Measurements from ENCODE around the gene MGMT. TPM values are rescaled to one million over a fixed set of nuclear protein-coding genes. Genes with fewer than 3 reads are reported as not detected.

MGMT gene
- total and polyA plus RNA-seq, 3 donors from 2014 or later = 32.8 to 40.7 (median 37.9) TPM

DNA sequence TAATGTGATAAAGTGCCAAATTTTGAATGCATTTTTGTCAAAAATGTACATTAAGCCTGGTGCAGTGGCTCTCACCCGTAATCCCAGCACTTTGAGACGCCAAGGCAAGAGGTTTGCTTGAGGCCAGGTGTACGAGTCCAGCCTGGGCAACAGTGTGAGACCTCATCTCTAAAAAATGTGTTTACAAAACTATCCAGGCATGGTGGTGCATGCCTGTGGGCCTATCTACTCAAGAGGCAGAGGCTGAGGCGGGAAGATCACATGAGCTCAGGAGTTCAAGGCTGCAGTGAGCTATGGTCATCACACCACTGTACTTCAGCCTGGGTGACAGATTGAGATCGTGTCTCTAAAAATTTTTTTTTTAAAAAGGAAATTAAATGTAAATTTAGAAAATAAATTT lies 18.5 kb upstream of the MGMT start:
- no peak for TF ChIP-seq POLR2A (IDR thresholded peaks at IDR 0.05)
- TF ChIP-seq, protein P1, sequence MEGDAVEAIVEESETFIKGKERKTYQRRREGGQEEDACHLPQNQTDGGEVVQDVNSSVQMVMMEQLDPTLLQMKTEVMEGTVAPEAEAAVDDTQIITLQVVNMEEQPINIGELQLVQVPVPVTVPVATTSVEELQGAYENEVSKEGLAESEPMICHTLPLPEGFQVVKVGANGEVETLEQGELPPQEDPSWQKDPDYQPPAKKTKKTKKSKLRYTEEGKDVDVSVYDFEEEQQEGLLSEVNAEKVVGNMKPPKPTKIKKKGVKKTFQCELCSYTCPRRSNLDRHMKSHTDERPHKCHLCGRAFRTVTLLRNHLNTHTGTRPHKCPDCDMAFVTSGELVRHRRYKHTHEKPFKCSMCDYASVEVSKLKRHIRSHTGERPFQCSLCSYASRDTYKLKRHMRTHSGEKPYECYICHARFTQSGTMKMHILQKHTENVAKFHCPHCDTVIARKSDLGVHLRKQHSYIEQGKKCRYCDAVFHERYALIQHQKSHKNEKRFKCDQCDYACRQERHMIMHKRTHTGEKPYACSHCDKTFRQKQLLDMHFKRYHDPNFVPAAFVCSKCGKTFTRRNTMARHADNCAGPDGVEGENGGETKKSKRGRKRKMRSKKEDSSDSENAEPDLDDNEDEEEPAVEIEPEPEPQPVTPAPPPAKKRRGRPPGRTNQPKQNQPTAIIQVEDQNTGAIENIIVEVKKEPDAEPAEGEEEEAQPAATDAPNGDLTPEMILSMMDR (IDR thresholded peaks at IDR 0.05) = no peak
- 91 to 93% methylated on average over 5 of the region's 5 CpGs for WGBS, 2 donors
- no peaks in the 10 kb centered on the region for H3K27me3 ChIP-seq

DNA sequence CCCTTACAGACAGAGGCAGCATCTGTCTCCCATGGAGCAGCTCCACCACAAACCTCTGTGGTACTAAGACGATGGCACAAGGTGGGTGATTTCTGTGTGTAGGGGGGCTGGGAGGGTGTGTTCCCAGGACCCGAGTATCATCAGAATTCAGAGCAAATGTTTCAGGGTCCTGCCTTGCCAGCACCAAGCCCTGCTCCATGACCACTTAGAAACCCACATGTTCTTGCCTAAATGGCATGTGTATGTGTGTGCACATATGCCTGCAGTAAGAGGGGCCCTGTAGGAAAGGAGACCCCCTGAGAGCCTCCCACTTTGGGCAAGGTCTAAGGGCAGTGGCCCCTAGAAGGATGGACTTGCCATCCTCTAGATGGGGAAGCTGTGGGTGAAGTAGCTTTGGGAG lies 17.1 kb upstream of the MGMT start:
- intact Hi-C loops (cut with DNase I; ENCODE audit: low total_unique reads) = no loop called here
- WGBS, 2 donors = 91 to 93% methylated on average over 2 of the region's 2 CpGs

More for the DNA sequence above, 18.5 kb upstream of the MGMT start:
- Histone ChIP-seq H3K4me1 (no peaks in the 10 kb centered on the region), H3K4me3 (no peak overlapping the region), H3K27ac (no peak overlapping the region), H3K36me3 (ENCODE audit: low read depth, missing control alignments) (no peaks in the 10 kb centered on the region), H3K9me3 (no peaks in the 10 kb centered on the region)
- no peak for DNase-seq
- intact Hi-C loops (cut with DNase I; ENCODE audit: low total_unique reads) = no loop called here

DNA sequence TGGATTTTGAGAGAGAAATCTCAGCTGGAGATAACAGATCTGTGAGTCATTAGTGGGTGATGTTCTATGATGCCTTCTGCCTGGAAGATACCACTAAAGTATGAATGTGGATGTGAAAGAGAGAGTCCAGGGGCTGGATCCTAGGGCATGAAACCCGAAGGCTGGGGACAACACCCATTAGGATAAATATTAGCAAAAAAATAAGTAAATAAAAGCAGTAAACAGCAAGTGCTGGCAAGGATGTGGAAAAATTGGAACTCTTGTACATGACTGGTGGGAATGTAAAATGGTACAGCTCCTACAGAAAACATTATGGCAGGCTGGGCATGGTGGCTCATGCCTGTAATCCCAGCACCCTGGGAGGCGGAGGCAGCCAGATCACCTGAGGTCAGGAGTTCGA lies 16.6 kb upstream of the MGMT start:
- no peak for DNase-seq
- Histone ChIP-seq H3K9me3 (no peaks in the 10 kb centered on the region), H3K4me3 (no peak overlapping the region), H3K4me1 (no peaks in the 10 kb centered on the region), H3K27me3 (no peaks in the 10 kb centered on the region), H3K27ac (no peak overlapping the region), H3K36me3 (ENCODE audit: low read depth, missing control alignments) (no peaks in the 10 kb centered on the region)
- 92 to 98% methylated on average over 3 of the region's 3 CpGs for WGBS, 2 donors
- intact Hi-C loops (cut with DNase I; ENCODE audit: low total_unique reads) = no loop called here
- TF ChIP-seq, protein P1 (IDR thresholded peaks at IDR 0.05) = no peak
- TF ChIP-seq POLR2A (IDR thresholded peaks at IDR 0.05) = no peak

More for the DNA sequence above, 17.1 kb upstream of the MGMT start:
- no peaks in the 10 kb centered on the region for H3K4me1 ChIP-seq
- TF ChIP-seq POLR2A (IDR thresholded peaks at IDR 0.05) = no peak
- TF ChIP-seq, protein P1 (IDR thresholded peaks at IDR 0.05) = no peak
- H3K27me3 ChIP-seq = no peaks in the 10 kb centered on the region
- H3K27ac ChIP-seq = no peak overlapping the region
- H3K36me3 ChIP-seq (ENCODE audit: low read depth, missing control alignments) = no peaks in the 10 kb centered on the region
- DNase-seq = no peak
- no peaks in the 10 kb centered on the region for H3K9me3 ChIP-seq
- H3K4me3 ChIP-seq = no peak overlapping the region

DNA sequence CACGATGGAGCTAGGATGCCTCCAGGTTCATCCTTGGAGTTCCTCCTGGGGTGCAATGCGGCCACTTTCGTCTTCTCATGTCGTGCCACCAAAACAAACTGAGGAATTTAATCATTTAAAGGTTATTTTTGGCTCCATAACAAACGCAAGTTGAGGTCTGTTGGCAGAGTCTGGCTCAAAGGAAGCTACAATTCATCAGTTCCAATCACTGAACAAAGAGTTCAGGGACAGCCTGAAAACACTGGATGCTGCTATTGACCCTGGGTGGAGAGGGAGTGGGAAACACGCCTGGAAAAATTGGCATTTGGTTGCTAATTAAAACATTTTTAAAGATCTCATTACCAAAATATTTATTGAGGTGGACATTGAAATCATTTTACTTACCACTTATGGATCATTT lies 11.4 kb upstream of the MGMT start:
- H3K9me3 ChIP-seq = no peaks in the 10 kb centered on the region
- no peak for DNase-seq
- intact Hi-C loops (cut with DNase I; ENCODE audit: low total_unique reads) = no loop called here
- no peaks in the 10 kb centered on the region for H3K36me3 ChIP-seq (ENCODE audit: low read depth, missing control alignments)
- H3K27ac ChIP-seq = no peak overlapping the region
- H3K4me1 ChIP-seq = no peaks in the 10 kb centered on the region
- no peak overlapping the region for H3K4me3 ChIP-seq
- WGBS, 2 donors = 53 to 54% methylated on average over 6 of the region's 6 CpGs
- TF ChIP-seq POLR2A (IDR thresholded peaks at IDR 0.05) = no peak
- TF ChIP-seq, protein P1 (IDR thresholded peaks at IDR 0.05) = no peak
- H3K27me3 ChIP-seq = no peaks in the 10 kb centered on the region

DNA sequence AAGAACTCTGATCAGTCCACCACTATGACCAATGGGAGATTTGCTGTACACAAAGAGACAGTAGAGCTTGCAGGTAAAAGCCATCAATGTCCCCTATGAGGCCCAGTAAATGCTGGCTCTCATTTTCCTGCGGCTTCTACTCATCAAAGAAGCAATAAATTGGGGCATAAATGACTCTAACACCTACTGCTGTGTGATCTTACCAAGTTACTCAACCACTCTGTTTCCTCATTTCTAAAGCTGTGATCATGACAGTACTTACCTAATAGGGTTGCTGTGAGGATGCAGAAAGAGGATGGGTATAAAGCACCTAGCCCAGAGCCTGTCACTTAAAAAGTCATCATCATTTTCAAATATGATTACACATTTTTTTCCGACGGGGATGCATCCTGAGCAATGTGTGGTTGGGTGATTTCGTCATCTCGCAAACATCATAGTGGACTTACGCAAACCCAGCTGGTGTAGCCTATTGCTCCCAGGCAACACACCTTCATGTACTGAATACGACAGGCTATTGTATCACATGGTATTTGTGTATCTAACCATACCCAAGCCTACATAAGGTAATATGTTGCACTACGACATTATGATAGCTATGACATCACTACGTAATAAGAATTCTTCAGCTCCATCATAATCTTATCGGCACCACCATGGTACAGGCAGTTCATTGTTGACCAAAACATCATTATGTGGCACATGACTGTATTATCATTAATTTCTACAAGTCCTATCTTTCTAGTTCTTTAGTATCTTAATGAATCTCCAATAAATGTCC lies 7.1 kb upstream of the MGMT start:
- Histone ChIP-seq H3K4me1 (no peaks in the 10 kb centered on the region), H3K36me3 (ENCODE audit: low read depth, missing control alignments) (no peaks in the 10 kb centered on the region), H3K4me3 (no peak overlapping the region), H3K27me3 (no peaks in the 10 kb centered on the region), H3K9me3 (no peaks in the 10 kb centered on the region), H3K27ac (no peak overlapping the region)
- whole genome bisulfite sequencing, 2 donors = 90 to 93% methylated on average over 10 of the region's 10 CpGs
- DNase-seq = no peak
- intact Hi-C loops (cut with DNase I; ENCODE audit: low total_unique reads) = no loop called here
- no peak for TF ChIP-seq POLR2A (IDR thresholded peaks at IDR 0.05)
- TF ChIP-seq, protein P1 (IDR thresholded peaks at IDR 0.05) = no peak

Measured in testis (tissue), 3 donors.